Lower leg skin (tissue), 3 donors: ENCODE measurements around the gene POU2AF2.

Experiments used
- POLR2A ChIP-seq, 2 donors: fragments of 450-650 bp; IDR thresholded peaks; one replicate each; pipeline ENCODE4 v1.6.1; 2016 to 2017; ENCODE audit warnings: antibody characterized with exemption in 2 of 2, mild to moderate bottlenecking in 1 of 2, moderate library complexity in 1 of 2
- TF ChIP-seq, protein P1 (sequence below), 3 donors: fragments of 450-650 bp; IDR thresholded peaks; one replicate each; pipeline ENCODE4 v1.5.1; 2016; ENCODE audit warnings: antibody characterized with exemption in 3 of 3, mild to moderate bottlenecking in 3 of 3, moderate library complexity in 2 of 3

DNA sequence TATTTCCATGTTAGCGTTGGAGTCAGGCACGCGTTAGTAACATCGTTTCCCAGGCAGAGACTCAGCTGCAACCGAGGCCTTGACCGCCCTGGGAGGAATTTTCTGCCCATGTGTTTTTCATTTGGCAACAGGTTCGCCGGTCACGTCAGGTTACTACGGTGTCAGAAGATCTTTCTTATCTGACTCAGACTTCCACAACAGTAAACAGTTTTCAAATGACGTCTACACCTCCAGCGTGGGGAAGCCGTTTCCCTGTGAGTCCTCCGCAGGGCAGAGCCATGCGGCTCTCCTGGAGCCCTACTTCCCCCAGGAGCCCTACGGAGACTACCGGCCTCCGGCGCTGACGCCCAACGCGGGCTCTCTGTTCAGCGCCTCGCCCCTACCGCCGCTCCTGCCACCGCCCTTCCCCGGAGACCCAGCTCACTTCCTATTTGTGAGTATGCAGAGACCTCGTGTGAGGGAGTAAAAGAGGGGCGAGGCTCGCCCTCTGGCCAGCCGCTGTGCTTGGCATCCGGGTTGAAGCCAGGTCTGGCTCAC lies 38.5 kb downstream of the POU2AF2 start:
- no peak for TF ChIP-seq POLR2A (IDR thresholded peaks at IDR 0.05)
- TF ChIP-seq, protein P1, sequence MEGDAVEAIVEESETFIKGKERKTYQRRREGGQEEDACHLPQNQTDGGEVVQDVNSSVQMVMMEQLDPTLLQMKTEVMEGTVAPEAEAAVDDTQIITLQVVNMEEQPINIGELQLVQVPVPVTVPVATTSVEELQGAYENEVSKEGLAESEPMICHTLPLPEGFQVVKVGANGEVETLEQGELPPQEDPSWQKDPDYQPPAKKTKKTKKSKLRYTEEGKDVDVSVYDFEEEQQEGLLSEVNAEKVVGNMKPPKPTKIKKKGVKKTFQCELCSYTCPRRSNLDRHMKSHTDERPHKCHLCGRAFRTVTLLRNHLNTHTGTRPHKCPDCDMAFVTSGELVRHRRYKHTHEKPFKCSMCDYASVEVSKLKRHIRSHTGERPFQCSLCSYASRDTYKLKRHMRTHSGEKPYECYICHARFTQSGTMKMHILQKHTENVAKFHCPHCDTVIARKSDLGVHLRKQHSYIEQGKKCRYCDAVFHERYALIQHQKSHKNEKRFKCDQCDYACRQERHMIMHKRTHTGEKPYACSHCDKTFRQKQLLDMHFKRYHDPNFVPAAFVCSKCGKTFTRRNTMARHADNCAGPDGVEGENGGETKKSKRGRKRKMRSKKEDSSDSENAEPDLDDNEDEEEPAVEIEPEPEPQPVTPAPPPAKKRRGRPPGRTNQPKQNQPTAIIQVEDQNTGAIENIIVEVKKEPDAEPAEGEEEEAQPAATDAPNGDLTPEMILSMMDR (IDR thresholded peaks at IDR 0.05) = no peak
